GM12875 (cell line): ENCODE measurements around the gene HERC5.

Experiments
- H3K4me3 ChIP-seq: one replicate; pipeline ENCODE4 v1.5.1; 2011; ENCODE audit warnings: low read depth, low read length, control low read depth
- CTCF ChIP-seq: IDR thresholded peaks from 2 replicates; pipeline ENCODE4 v1.5.1; 2011; ENCODE audit warnings: low read depth, mild to moderate bottlenecking, control low read depth, inconsistent platforms, low read length, moderate library complexity, borderline replicate concordance; ENCODE audit not compliant: insufficient read depth

The HERC5 gene

GRCh38 chr4:88528861-88529260 lies 71.9 kb downstream of the HERC5 start:
- no peak for TF ChIP-seq CTCF
- H3K4me3 ChIP-seq = no peak overlapping the region

- no peak overlapping the region for H3K4me3 ChIP-seq
- TF ChIP-seq CTCF = no peak
Measured at GRCh38 chr4:88531549-88531948, 74.6 kb downstream of the HERC5 start.

GRCh38 chr4:88533088-88533790 lies 76.3 kb downstream of the HERC5 start:
- no peak for TF ChIP-seq CTCF
- H3K4me3 ChIP-seq = no peak overlapping the region

- no peak for TF ChIP-seq CTCF
- no peak overlapping the region for H3K4me3 ChIP-seq
Measured at GRCh38 chr4:88533937-88534750, 77.2 kb downstream of the HERC5 start.

- no peak overlapping the region for H3K4me3 ChIP-seq
- no peak for TF ChIP-seq CTCF
Measured at GRCh38 chr4:88535090-88535755, 78.3 kb downstream of the HERC5 start.

DNA sequence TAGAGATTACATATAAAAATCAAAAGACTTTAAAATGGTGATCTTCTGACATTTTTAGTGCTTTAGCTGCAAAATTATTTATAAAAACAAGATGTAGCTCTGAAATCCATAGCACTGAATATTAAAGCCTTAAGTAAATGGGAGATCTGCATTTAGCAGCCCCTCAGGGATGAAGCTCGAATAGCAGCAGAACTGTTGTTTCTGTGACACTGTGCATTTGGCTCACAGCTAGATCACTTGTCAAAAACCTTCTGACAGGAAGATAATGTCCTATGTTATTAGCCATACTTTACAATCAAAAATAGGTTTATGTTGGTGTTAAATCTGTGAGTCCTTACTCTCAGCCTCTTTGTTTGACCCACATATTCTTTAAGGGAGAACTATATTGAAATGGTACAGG lies 80.8 kb downstream of the HERC5 start:
- TF ChIP-seq CTCF = no peak
- no peak overlapping the region for H3K4me3 ChIP-seq
